ENCODE measurements around the gene NCAN.

DNA sequence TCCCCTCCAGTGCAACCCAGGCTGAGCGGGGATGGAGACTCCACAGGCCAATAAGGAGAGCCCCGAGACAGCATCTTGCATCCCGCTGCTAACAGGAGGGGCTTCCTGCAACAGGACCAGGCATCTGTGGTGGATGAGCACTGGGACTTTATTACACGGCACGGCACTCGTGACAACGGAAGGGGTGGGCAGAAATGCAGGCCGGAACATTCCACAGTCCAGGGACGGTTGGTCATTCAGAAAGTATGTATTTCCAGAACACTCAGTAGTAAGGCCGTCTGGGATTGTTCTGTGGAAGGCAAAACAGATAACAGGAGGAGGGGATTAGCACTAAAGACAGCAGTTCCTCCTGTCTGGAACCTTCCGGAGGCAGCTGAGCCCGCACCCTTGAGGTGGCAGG is 64.6 kb downstream of the NCAN start:
- TF ChIP-seq, protein P1, sequence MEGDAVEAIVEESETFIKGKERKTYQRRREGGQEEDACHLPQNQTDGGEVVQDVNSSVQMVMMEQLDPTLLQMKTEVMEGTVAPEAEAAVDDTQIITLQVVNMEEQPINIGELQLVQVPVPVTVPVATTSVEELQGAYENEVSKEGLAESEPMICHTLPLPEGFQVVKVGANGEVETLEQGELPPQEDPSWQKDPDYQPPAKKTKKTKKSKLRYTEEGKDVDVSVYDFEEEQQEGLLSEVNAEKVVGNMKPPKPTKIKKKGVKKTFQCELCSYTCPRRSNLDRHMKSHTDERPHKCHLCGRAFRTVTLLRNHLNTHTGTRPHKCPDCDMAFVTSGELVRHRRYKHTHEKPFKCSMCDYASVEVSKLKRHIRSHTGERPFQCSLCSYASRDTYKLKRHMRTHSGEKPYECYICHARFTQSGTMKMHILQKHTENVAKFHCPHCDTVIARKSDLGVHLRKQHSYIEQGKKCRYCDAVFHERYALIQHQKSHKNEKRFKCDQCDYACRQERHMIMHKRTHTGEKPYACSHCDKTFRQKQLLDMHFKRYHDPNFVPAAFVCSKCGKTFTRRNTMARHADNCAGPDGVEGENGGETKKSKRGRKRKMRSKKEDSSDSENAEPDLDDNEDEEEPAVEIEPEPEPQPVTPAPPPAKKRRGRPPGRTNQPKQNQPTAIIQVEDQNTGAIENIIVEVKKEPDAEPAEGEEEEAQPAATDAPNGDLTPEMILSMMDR (IDR thresholded peaks at IDR 0.05; ENCODE audit: insufficient read depth, low read length), result no peak
- TF ChIP-seq SPI1 (IDR thresholded peaks at IDR 0.05; ENCODE audit: borderline replicate concordance, low read depth) (no peak), POLR2AphosphoS5 (IDR thresholded peaks at IDR 0.05; ENCODE audit: low read depth) (no peak)

Data from HL-60 (cell line).